HEK293 (cell line): Measurements from ENCODE around the gene ZNF865.
A peak's percentile ranks its signal among the peaks of the same experiment; 100 is the strongest.

Experiments
- BCL11B ChIP-seq: fragments of 450-650 bp; formaldehyde crosslinking; IDR thresholded peaks from 2 replicates; pipeline ENCODE4 v1.5.1; 2016; ENCODE audit warnings: low read depth, missing biosample characterization, missing genetic modification characterization
- GLI2 ChIP-seq: fragments of 450-650 bp; formaldehyde crosslinking; IDR thresholded peaks from 2 replicates; pipeline ENCODE4; 2017; ENCODE audit warnings: missing biosample characterization, missing genetic modification characterization, low read depth, borderline replicate concordance
- GLI4 ChIP-seq: fragments of 450-650 bp; formaldehyde crosslinking; IDR thresholded peaks from 2 replicates; pipeline ENCODE4 v1.5.1; 2016; ENCODE audit warnings: missing biosample characterization, missing genetic modification characterization
- KLF8 ChIP-seq: fragments of 450-650 bp; formaldehyde crosslinking; IDR thresholded peaks from 2 replicates; pipeline ENCODE4 v1.5.1; 2016; ENCODE audit warnings: missing biosample characterization, missing genetic modification characterization
- PRDM10 ChIP-seq: fragments of 450-650 bp; formaldehyde crosslinking; IDR thresholded peaks from 2 replicates; pipeline ENCODE4 v1.5.1; 2016; ENCODE audit warnings: missing biosample characterization, missing genetic modification characterization
- SP2 ChIP-seq: fragments of 450-650 bp; formaldehyde crosslinking; IDR thresholded peaks from 2 replicates; pipeline ENCODE4 v1.5.1; 2016; ENCODE audit warnings: missing biosample characterization, missing genetic modification characterization
- ZBTB21 ChIP-seq: fragments of 450-650 bp; formaldehyde crosslinking; IDR thresholded peaks from 2 replicates; pipeline ENCODE4 v1.5.1; 2017; ENCODE audit warnings: missing biosample characterization, missing genetic modification characterization
- ZFP41 ChIP-seq: fragments of 450-650 bp; formaldehyde crosslinking; IDR thresholded peaks from 2 replicates; pipeline ENCODE4 v1.5.1; 2016; ENCODE audit warnings: missing biosample characterization, missing genetic modification characterization, borderline replicate concordance
- ZFP69B ChIP-seq: fragments of 450-650 bp; formaldehyde crosslinking; IDR thresholded peaks from 2 replicates; pipeline ENCODE4 v1.5.1; 2016; ENCODE audit warnings: missing biosample characterization, missing genetic modification characterization
- ZNF132 ChIP-seq: fragments of 450-650 bp; formaldehyde crosslinking; IDR thresholded peaks from 2 replicates; pipeline ENCODE4 v1.5.1; 2017; ENCODE audit warnings: missing biosample characterization, missing genetic modification characterization, borderline replicate concordance
- ZNF133 ChIP-seq: fragments of 450-650 bp; formaldehyde crosslinking; IDR thresholded peaks from 2 replicates; pipeline ENCODE4 v1.5.1; 2016; ENCODE audit warnings: missing biosample characterization, missing genetic modification characterization
- ZNF175 ChIP-seq: fragments of 450-650 bp; formaldehyde crosslinking; IDR thresholded peaks from 2 replicates; pipeline ENCODE4 v1.5.1; 2016; ENCODE audit warnings: missing biosample characterization, missing genetic modification characterization
- ZNF2 ChIP-seq: fragments of 450-650 bp; formaldehyde crosslinking; IDR thresholded peaks from 2 replicates; pipeline ENCODE4 v1.5.1; 2016; ENCODE audit warnings: missing biosample characterization, missing genetic modification characterization
- ZNF214 ChIP-seq: fragments of 450-650 bp; formaldehyde crosslinking; IDR thresholded peaks from 2 replicates; pipeline ENCODE4 v1.5.1; 2017; ENCODE audit warnings: missing biosample characterization, mild to moderate bottlenecking, missing genetic modification characterization, borderline replicate concordance
- ZNF26 ChIP-seq: fragments of 450-650 bp; formaldehyde crosslinking; IDR thresholded peaks from 2 replicates; pipeline ENCODE4 v1.5.1; 2016; ENCODE audit warnings: missing biosample characterization, missing genetic modification characterization
- ZNF266 ChIP-seq: fragments of 450-650 bp; formaldehyde crosslinking; IDR thresholded peaks from 2 replicates; pipeline ENCODE4 v1.5.1; 2016; ENCODE audit warnings: missing biosample characterization, missing genetic modification characterization, low read depth
- ZNF449 ChIP-seq: fragments of 450-650 bp; formaldehyde crosslinking; IDR thresholded peaks from 2 replicates; pipeline ENCODE4 v1.5.1; 2017; ENCODE audit warnings: missing biosample characterization, mild to moderate bottlenecking, missing genetic modification characterization, moderate library complexity
- ZNF510 ChIP-seq: fragments of 450-650 bp; formaldehyde crosslinking; IDR thresholded peaks from 2 replicates; pipeline ENCODE4 v1.5.1; 2018; ENCODE audit warnings: mild to moderate bottlenecking, missing genetic modification characterization, missing biosample characterization; ENCODE audit not compliant: insufficient replicate concordance
- ZNF555 ChIP-seq: fragments of 450-650 bp; formaldehyde crosslinking; conservative IDR thresholded peaks from 2 replicates; pipeline ENCODE4 v1.5.1; 2017; ENCODE audit warnings: missing biosample characterization, mild to moderate bottlenecking, missing genetic modification characterization, inconsistent platforms
- ZNF561 ChIP-seq: fragments of 450-650 bp; IDR thresholded peaks from 2 replicates; pipeline ENCODE4 v1.5.1; 2018; ENCODE audit warnings: missing biosample characterization, missing genetic modification characterization, borderline replicate concordance
- ZNF623 ChIP-seq: fragments of 450-650 bp; formaldehyde crosslinking; IDR thresholded peaks from 2 replicates; pipeline ENCODE4 v1.5.1; 2016; ENCODE audit warnings: missing biosample characterization, missing genetic modification characterization
- ZNF626 ChIP-seq: fragments of 450-650 bp; sonication (Bioruptor Pico); formaldehyde crosslinking; IDR thresholded peaks from 2 replicates; pipeline ENCODE4 v1.5.1; 2018; ENCODE audit warnings: missing biosample characterization, missing genetic modification characterization, inconsistent platforms
- ZNF660 ChIP-seq: fragments of 450-650 bp; IDR thresholded peaks from 2 replicates; pipeline ENCODE4 v1.5.1; 2018; ENCODE audit warnings: missing biosample characterization, mild to moderate bottlenecking, missing genetic modification characterization
- ZNF701 ChIP-seq: fragments of 450-650 bp; formaldehyde crosslinking; IDR thresholded peaks from 2 replicates; pipeline ENCODE4 v1.5.1; 2016; ENCODE audit warnings: missing biosample characterization, missing genetic modification characterization
- ZNF707 ChIP-seq: fragments of 450-650 bp; formaldehyde crosslinking; IDR thresholded peaks from 2 replicates; pipeline ENCODE4 v1.5.1; 2016; ENCODE audit warnings: missing biosample characterization, missing genetic modification characterization
- ZNF776 ChIP-seq: fragments of 450-650 bp; formaldehyde crosslinking; IDR thresholded peaks from 2 replicates; pipeline ENCODE4 v1.5.0; 2017; ENCODE audit warnings: missing biosample characterization, missing genetic modification characterization, borderline replicate concordance
- ZNF843 ChIP-seq: fragments of 450-650 bp; formaldehyde crosslinking; IDR thresholded peaks from 2 replicates; pipeline ENCODE4 v1.5.1; 2016; ENCODE audit warnings: missing biosample characterization, missing genetic modification characterization
- TF ChIP-seq, protein P1 (sequence below): fragments of 450-650 bp; formaldehyde crosslinking; IDR thresholded peaks from 2 replicates; pipeline ENCODE4 v1.5.1; 2016; ENCODE audit warnings: missing biosample characterization, missing genetic modification characterization
- TF ChIP-seq, protein P2 (sequence below): fragments of 450-650 bp; formaldehyde crosslinking; IDR thresholded peaks from 2 replicates; pipeline ENCODE4 v1.5.1; 2016; ENCODE audit warnings: missing biosample characterization, missing genetic modification characterization, borderline replicate concordance
- TF ChIP-seq, protein P3 (sequence below): fragments of 450-650 bp; formaldehyde crosslinking; IDR thresholded peaks from 2 replicates; pipeline ENCODE4 v1.5.1; 2017; ENCODE audit warnings: missing biosample characterization, missing genetic modification characterization

Gene ZNF865

DNA sequence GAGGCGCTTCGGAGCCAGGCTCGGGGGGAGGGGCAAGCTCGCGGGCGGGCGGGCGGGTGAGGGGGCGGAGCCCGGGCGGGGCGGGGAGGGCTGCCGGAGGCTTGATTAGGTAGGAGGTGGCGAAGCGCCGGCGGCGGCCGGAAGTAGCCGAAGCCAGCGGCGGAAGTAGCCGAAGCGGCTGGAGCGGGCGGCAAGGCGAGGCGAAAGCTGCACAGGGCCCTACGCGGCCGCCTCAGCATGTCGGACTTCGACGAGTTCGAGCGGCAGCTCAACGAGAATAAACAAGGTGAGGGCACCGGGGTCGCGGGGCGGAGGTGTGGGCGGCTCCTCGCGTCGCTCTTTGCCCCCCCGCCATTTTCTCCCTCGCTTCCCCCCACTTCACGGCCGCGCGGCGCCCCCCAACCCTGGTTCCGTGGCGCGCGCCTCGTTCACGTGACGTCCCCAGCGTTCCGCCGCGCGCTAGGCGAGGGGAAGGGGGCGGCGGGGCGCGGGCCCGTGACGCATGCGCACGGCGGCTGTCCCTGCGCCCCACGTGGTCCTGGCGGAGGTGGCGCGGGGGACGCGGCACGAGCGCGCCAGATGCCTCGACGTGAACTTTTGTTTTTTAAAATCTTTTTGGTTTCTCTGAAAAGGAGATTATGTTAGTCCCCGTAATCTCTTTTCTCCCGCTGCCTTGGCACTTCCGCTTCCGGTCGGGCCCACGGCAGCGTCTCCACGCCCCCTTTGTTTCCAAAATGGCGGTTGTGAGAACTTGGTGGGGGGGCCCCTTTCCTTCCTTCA, 49.6 kb downstream of the ZNF865 start, which contains the start of gene U2AF2 (continued):
- TF ChIP-seq PRDM10 (tag by site-specific recombination): peak; percentile 76; the same call in 1 of the 2 replicates
- no peak for TF ChIP-seq ZNF2 (tag by site-specific recombination)
- TF ChIP-seq ZBTB21 (tag by site-specific recombination): peak; percentile 37; the same call in 1 of the 2 replicates
- TF ChIP-seq ZNF626 (tag by site-specific recombination): no peak
- TF ChIP-seq, protein P1, sequence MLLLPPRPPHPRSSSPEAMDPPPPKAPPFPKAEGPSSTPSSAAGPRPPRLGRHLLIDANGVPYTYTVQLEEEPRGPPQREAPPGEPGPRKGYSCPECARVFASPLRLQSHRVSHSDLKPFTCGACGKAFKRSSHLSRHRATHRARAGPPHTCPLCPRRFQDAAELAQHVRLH (tag by site-specific recombination): no peak
- peak; percentile 37; the same call in 1 of the 2 replicates for TF ChIP-seq ZNF660 (tag by site-specific recombination)
- TF ChIP-seq ZNF843 (tag by site-specific recombination): peak; percentile 49; the same call in 1 of the 2 replicates
- TF ChIP-seq ZNF449 (tag by site-specific recombination): no peak
- TF ChIP-seq ZNF26 (tag by site-specific recombination): no peak
- peak; percentile 88; the same call in 1 of the 2 replicates for TF ChIP-seq GLI4 (tag by site-specific recombination)
- TF ChIP-seq BCL11B (tag by site-specific recombination): 0 out of 2 replicates have a peak, but pooled peaks have one; percentile 22
- TF ChIP-seq GLI2 (tag by site-specific recombination): no peak
- peak; percentile 88; the same call in 1 of the 2 replicates for TF ChIP-seq ZNF561 (tag by site-specific recombination)
- TF ChIP-seq ZNF701 (tag by site-specific recombination): no peak
- no peak for TF ChIP-seq ZNF623 (tag by site-specific recombination)
- no peak for TF ChIP-seq ZNF132 (tag by site-specific recombination)
- no peak for TF ChIP-seq ZNF707 (tag by site-specific recombination)
- TF ChIP-seq ZNF510 (tag by site-specific recombination): no peak
- TF ChIP-seq ZNF175 (tag by site-specific recombination): no peak
- no peak for TF ChIP-seq ZNF214
- TF ChIP-seq ZFP41: no peak
- no peak for TF ChIP-seq ZNF776 (tag by site-specific recombination)
- TF ChIP-seq, protein P2, sequence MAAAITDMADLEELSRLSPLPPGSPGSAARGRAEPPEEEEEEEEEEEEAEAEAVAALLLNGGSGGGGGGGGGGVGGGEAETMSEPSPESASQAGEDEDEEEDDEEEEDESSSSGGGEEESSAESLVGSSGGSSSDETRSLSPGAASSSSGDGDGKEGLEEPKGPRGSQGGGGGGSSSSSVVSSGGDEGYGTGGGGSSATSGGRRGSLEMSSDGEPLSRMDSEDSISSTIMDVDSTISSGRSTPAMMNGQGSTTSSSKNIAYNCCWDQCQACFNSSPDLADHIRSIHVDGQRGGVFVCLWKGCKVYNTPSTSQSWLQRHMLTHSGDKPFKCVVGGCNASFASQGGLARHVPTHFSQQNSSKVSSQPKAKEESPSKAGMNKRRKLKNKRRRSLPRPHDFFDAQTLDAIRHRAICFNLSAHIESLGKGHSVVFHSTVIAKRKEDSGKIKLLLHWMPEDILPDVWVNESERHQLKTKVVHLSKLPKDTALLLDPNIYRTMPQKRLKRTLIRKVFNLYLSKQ (tag by site-specific recombination): no peak
- TF ChIP-seq ZNF266: no peak
- TF ChIP-seq ZNF133 (tag by site-specific recombination): no peak
- TF ChIP-seq SP2: peak; percentile 33; the same call in 1 of the 2 replicates
- TF ChIP-seq, protein P3, sequence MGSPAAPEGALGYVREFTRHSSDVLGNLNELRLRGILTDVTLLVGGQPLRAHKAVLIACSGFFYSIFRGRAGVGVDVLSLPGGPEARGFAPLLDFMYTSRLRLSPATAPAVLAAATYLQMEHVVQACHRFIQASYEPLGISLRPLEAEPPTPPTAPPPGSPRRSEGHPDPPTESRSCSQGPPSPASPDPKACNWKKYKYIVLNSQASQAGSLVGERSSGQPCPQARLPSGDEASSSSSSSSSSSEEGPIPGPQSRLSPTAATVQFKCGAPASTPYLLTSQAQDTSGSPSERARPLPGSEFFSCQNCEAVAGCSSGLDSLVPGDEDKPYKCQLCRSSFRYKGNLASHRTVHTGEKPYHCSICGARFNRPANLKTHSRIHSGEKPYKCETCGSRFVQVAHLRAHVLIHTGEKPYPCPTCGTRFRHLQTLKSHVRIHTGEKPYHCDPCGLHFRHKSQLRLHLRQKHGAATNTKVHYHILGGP (tag by site-specific recombination): no peak
- TF ChIP-seq ZNF555: no peak
- TF ChIP-seq ZFP69B (tag by site-specific recombination): 0 out of 2 replicates have a peak, but pooled peaks have one; percentile 28
- TF ChIP-seq KLF8 (tag by site-specific recombination): peak; percentile 66
